ENCODE results near the gene TANGO6.

DNA sequence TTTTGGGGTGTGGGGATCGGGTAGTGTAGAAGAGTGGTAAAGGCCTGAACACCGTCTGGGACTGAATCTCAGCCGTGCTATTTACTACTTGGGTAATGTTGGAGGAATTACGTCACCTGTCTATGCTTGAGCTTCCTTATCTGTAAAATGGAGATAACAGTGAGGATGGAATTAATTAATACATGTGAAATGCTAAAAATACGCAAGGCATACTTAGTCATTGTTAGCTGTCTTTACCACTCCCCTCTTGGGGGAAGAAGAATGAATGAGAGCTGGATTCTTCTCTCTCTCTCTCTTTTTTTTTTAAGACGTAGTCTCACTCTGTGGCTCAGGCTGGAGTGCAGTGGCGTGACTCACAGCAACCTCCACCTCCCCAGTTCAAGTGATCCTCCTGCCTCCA is 41.1 kb upstream of the TANGO6 start:
- TF ChIP-seq CTCF (IDR thresholded peaks at IDR 0.05) (no peak), POLR2A (IDR thresholded peaks at IDR 0.05) (no peak)
